Heart left ventricle (tissue), 13 donors: ENCODE data around the gene TPX2.

Experiments used
- POLR2A ChIP-seq, 2 donors: fragments of 450-650 bp; IDR thresholded peaks; one replicate each; pipeline ENCODE4 v1.6.1; 2017; ENCODE audit warnings: antibody characterized with exemption in 2 of 2, mild to moderate bottlenecking in 2 of 2, moderate library complexity in 2 of 2
- TF ChIP-seq, protein P1 (sequence below), 12 donors: fragments of 200-600 bp; sonication (generic) in 4 of 12; IDR thresholded peaks; one replicate each; pipeline versions ENCODE4 v1.5.0 to v1.8.0; 2018 to 2022; ENCODE audit warnings: antibody characterized with exemption in 12 of 12, mild to moderate bottlenecking in 5 of 12
- donor health status: ischemic (EF 13 %, LVEDD 7.1; RV severe dilation, severe dysfunction).
- donor health status: DM: no; HTN: yes; CAD: no.
- donor health status: DM: no; HTN: no; CAD: no.
- donor health status: ischemic (EF 25% LVEDD 6.9; RV normal size, moderate dysfunction).
- donor health status: ischemic (EF 25% LVEDD 5.7; RV mildly dilated, moderate dysfunction).
- donor health status: ischemic (EF 35%, LVEDD 5.7; RV mildly dilated, moderate dysfunction).
- donor health status: nonischemic (EF 11% LVEDD 7.7; RV severe dilation, severe dysfunction).
- donor health status: DM: yes; HTN: yes; CAD: no.
- donor health status: PGD.
- donor health status: ischemic (EF 29% LVEDD 5.4; RV normal size, mild dysfunction).
- donor health status: nonischemic (EF 23%, LVEDD 6.1; RV moderate dilation, normal function).

- TF ChIP-seq, protein P1, sequence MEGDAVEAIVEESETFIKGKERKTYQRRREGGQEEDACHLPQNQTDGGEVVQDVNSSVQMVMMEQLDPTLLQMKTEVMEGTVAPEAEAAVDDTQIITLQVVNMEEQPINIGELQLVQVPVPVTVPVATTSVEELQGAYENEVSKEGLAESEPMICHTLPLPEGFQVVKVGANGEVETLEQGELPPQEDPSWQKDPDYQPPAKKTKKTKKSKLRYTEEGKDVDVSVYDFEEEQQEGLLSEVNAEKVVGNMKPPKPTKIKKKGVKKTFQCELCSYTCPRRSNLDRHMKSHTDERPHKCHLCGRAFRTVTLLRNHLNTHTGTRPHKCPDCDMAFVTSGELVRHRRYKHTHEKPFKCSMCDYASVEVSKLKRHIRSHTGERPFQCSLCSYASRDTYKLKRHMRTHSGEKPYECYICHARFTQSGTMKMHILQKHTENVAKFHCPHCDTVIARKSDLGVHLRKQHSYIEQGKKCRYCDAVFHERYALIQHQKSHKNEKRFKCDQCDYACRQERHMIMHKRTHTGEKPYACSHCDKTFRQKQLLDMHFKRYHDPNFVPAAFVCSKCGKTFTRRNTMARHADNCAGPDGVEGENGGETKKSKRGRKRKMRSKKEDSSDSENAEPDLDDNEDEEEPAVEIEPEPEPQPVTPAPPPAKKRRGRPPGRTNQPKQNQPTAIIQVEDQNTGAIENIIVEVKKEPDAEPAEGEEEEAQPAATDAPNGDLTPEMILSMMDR (IDR thresholded peaks at IDR 0.05), result no peak
- TF ChIP-seq POLR2A (IDR thresholded peaks at IDR 0.05), result no peak
These were observed 37.5 kb upstream of the TPX2 start for GRCh38 chr20:31701591-31701990.
